DMS 273 treated with DMSO at 0.1 percent for 48 hours (cell line): ENCODE results near the gene SPATA12.

Experiments used
- DNase-seq: peaks from one replicate; lab custom pipeline; 2025; lab: John Stamatoyannopoulos, UW

SPATA12 gene

DNA sequence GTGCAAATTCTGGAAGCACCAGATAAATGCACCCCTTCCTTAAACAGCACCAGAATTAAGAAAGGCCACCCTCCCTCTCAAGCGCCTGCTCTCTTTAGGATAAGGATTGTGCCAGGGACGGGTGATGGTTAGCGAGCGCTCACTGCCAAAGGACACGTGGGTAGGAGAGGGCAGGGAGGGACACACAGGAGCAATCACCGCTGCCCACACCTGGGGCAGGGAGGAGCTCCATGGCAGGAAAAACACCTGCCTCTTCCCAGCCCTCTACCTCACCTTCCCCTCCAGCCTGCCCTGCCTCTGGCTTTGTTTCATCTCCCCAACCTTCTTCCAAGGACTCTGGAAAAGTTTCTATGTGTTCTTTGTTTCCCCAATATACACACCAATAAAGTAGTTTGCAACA lies 7.3 kb upstream of the SPATA12 start:
- no peak for DNase-seq

GRCh38 chr3:57057351-57057750 lies 3.1 kb upstream of the SPATA12 start:
- DNase-seq = no peak

GRCh38 chr3:57059411-57059810 lies 1.1 kb upstream of the SPATA12 start:
- no peak for DNase-seq

DNA sequence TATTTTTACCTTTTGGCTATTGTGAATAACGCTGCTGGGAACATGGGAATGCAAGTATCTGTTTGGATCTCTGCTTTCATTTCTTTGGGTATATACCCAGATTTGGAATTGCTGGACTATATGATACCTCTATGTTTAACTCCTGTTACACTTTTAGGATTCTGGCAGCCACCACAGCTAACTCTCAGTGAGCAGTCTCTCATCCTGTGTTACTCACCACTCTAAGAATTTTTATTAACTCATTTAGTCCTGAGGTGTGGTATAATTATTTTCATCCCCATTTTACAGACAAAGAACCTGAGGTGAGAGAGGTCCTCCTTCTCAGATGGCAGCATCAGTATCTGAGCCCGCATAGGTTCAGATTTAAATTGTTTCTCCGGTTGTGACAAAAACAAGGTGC lies 1.1 kb downstream of the SPATA12 start:
- no peak for DNase-seq

DNA sequence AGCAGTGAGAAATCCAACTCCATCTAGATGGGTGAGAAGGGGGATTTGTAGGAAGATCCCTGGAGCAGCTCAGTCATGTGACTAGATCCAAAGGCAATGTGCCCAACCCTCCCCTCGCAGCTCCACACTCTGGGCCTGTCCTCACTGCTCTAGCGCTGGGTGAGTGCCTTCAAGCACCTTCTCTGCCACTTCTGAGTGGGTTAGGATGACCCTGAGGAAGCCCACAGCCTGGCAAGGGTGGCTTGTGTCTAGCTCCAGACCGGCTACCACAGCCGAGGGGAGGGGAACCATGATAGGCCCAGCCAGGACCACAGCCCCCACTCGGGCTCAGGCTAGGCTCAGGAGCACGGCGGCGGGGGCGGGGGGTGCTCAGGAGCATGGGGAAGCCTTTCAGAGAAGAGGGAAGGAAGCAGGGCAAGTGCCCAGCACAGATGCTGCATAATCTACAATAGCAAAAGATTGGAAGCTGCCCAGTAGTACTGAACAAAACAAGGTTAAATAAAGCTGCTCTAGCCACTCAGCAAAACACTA lies 1.7 kb downstream of the SPATA12 start:
- DNase-seq = no peak

DNA sequence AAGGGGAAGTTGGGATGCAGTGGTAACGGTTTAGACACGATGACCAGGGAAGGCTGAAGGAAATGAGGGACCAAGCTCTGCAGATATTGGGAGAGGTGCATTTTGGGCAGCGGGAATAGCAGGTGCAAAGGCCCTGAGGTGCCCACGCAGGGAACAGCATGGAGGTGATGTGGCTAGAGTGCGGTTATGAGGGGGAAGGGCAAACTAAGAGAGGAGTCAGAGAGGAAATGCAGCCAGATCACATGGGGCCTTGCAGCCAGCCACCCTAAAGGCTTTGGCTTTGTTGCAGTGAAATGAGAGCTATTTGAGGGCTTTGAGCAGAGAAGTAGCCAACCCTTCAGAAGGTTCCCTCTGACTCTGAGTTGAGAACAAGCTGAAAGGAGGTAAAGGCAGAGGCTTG lies 2.6 kb downstream of the SPATA12 start:
- DNase-seq = no peak

GRCh38 chr3:57064001-57064400 lies 3.5 kb downstream of the SPATA12 start:
- DNase-seq = no peak

DNA sequence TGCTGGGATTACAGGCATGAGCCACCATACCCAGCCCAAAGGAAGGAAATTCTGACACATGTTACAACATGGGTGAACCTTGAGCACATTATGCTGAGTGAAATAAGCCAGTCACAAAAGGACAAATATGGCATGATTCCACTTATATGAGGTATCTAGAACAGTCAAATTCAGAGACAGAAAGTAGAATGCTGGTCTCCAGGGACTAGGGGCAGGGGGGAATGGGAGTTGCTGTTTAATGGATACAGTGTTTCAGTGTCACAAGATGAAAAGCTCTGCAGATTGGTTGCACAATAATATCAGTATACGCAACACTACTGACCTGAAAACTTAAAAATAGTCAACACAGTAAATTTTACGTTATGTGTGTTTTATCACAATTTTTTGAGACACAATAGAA lies 4.1 kb downstream of the SPATA12 start:
- no peak for DNase-seq

DNA sequence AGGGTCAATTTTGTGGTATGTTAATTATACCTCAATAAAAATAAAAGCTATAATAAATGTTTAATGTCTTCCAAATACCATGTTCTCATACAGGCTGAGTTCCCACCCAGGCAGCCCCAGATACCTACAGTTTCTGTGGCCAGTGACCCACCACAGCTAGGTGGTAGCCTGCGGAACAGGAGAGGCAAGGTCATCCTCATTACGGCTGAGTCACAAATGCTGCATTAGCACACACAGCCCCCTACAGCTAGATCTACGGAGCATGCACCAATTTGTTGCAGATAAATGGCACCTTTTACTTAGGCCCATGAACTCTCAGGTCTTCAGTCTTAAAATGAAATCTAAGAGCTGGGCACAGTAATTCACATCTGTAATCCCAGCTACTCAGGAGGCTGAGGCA lies 5.1 kb downstream of the SPATA12 start:
- no peak for DNase-seq

GRCh38 chr3:57066471-57066870 lies 6.0 kb downstream of the SPATA12 start:
- DNase-seq = no peak

DNA sequence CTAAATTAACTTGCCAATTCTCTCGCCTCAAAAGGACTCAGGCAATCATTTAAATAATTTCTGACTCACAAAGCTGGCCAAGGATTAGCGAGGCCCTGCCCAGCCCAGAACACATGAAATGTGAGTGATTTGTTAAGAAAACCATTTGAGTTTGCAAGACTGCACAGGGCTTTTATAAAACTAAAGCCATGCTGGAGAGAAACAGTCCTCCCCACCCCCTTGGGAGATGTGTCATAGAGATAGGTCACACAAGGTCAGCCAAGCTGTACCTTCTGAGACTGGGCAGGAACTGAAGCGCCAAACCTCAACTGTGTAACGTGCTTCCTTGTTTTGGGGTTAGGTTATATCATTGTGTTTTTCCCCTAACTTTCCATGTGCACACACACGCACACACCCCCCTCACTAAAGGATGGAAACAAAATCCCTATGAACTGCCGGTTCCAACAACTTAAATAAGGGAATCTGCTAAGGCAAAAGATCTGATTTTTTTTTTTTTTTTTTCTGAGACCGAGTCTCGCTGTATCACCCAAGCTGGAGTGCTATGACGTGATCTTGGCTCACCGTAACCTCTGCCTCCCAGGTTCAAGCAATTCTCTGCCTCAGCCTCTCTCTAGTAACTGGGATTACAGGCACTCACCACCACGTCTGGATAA lies 8.1 kb downstream of the SPATA12 start:
- no peak for DNase-seq

DNA sequence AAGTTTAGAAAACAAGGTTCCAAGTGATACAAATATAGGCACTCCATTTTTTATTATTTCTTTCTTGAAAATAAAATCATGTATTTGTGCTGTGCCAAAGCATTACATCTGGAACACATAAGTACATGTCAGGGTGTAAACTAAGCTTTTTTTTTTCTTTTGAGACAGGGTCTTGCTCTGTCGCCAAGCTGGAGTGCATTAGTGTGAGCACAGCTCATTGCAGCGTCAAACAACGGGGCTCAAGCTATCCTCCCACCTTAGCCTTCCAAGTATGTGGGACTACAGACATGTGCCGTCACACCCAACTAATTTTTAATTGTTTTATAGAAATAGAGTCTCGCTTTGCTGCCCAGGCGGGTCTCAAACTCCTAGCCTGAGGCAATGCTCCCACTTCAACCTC lies 9.0 kb downstream of the SPATA12 start:
- no peak for DNase-seq

DNA sequence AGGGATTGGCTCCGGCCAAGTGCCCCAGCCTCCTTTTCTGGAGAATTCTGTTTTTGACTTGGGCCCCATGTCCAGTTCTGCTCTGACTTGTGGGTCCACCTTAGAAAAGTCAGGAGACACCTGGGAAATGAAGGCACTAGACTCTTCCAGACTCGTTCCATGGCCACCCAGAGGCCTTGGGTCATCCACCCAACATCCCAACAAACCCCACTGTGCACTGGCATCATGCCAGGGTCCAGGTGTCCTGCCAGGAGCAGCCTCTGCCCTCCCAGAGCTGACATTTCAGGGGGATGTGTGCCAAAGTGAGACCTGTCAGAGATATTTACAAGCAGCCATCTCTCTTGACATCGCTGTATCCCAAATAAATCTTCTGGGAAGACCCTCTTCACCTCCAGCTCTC lies 13.2 kb downstream of the SPATA12 start:
- no peak for DNase-seq

- DNase-seq = no peak
These were observed 13.7 kb downstream of the SPATA12 start for GRCh38 chr3:57074135-57074534.

DNA sequence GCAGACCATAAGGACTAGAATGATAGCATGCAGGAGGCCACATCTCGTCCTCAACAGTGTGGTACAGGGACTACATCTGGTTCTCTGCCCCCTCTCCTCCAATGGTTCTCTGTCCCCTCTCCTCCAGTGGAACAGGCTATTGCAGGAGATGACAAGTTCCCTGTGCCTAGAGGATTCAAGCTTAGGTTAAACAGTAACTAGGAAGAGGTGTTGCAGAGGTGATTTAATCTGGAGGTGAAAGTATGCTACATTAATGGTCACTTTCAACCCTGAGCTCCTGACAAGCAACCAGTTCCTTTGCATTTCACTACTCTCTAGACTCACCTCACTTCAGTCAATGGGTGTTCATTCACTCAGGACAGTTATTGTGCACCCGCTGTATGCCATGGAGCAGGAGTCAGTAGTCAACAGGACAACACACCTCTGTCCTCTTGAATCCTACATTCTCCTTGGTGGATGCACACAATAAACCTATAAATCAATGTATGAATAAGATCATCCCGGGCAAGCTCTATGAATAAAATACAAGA lies 16.0 kb downstream of the SPATA12 start:
- no peak for DNase-seq

GRCh38 chr3:57077630-57078343 lies 17.3 kb downstream of the SPATA12 start:
- DNase-seq = no peak

DNA sequence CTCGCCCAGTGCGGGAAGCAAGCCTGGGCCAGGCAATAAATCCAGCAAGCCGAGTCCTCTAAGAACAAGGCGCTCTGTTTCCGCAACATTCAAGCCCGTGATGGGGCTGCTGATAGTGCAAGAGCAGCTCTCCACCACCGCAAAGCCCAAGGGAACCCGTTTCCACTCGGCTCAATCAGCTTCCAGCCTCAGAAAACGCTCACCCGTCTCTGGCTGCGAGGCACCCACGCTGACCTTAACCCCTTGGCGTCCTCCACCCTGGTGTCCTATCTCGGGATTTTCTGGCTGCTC lies 17.8 kb downstream of the SPATA12 start:
- no peak for DNase-seq

GRCh38 chr3:57078635-57079473 lies 18.4 kb downstream of the SPATA12 start:
- DNase-seq = no peak

GRCh38 chr3:57079474-57079831 lies 19.0 kb downstream of the SPATA12 start:
- DNase-seq = no peak

DNA sequence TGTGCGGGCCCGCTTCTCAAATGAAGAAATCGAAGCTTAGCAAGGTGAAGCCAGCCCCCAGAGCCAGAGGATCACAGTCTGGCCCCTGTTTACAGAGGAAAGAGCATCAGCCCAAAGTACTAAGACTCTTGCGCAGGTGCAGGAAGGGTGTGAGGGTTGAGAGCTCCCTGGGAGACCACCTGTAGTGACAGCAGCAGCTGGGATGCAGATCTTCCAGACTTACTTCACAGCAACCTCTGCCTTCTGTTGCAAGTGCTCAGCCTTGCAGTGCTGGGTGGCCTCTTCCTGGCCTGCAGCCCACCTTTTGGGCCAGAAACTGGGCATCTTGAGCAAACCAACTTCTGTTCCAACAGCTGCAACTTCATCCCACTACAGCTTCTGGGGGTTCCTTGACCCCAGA lies 19.7 kb downstream of the SPATA12 start:
- no peak for DNase-seq

GRCh38 chr3:57081173-57081572 lies 20.7 kb downstream of the SPATA12 start:
- DNase-seq = no peak

DNA sequence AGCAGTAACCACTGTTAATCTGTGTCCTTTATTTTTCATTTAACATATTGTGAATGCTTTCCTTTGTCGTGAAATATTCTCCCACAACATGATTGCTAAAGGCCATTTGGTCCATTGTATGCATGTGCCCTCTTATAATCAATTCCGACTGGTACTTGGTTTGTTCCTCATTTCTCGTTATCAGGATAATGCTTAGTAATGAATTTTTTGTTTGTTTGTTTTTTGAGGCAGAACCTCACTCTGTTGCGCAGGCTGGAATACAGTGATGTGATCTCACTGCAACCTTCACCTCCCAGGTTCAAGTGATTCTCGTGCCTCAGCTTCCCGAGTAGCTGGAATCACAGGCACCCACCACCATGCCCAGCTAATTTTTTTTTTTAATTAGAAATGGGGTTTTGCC lies 22.0 kb downstream of the SPATA12 start:
- no peak for DNase-seq
